ENCODE measurements around the gene TEAD2. TPM values are rescaled to one million over a fixed set of nuclear protein-coding genes. Genes with fewer than 3 reads are reported as not detected.

Gene TEAD2
- total and polyA plus RNA-seq, 2 of the 13 experiments (the other 11 are each of a cell fraction or from before 2014, with no cell fraction given): 10.8 to 12.5 TPM

- peaks cover 1 to 4% of the 10 kb centered on the region in 2 experiments; a peak in 1 of 5 replicates for H3K36me3 ChIP-seq (replicated peaks in 1 of 2; ENCODE audit: control insufficient read depth in 1 of 2, insufficient read depth in 2 of 2, low read length in 2 of 2)
- H3K27ac ChIP-seq (ENCODE audit: extremely low read length, insufficient read depth, low read length): peak overlapping the region; percentile 57
- POLR2A ChIA-PET: interaction anchor here (0.6 to 2.0 kb wide), 5 partner anchors 13 to 1007 kb away, joined by 3 to 6 read pairs (median 3); partner anchors contain the start of gene ALDH16A1
- H3K79me2 ChIP-seq (ENCODE audit: insufficient read depth, low read length): no peaks in the 10 kb centered on the region
- FAIRE-seq (peak; percentile 34), ATAC-seq (peak; percentile 19), DNase-seq (ENCODE audit: low spot score) (peak; percentile 70)
- H3K4me3 ChIP-seq (replicated peaks in 1 of 3; ENCODE audit: insufficient read depth in 1 of 3, low read depth in 2 of 3, low read length in 3 of 3): peak overlapping the region; percentile 67 to 88 (median 87)
- peaks cover 33% of the 10 kb centered on the region for H3K4me1 ChIP-seq (ENCODE audit: insufficient read depth, low read length)
- no peak overlapping the region for H2AFZ ChIP-seq (ENCODE audit: low read length)
- peak overlapping the region; percentile 98 for H3K4me2 ChIP-seq (ENCODE audit: low read depth, low read length)
- WGBS (ENCODE audit: low lambda C conversion rate): 17% methylated on average over 14 of the region's 27 CpGs
- BruUV-seq (replicated peaks): TSS peak; percentile 58
- intact Hi-C loops (cut with micrococcal nuclease; ENCODE audit: unreplicated experiment) (no loop called here), in situ Hi-C loops (cut with HindIII; ENCODE audit: extremely low pct_ligation_motif_present, low pct_unique_long_range_greater_than_20kb) (no loop called here)
- CTCF ChIA-PET (ENCODE audit: low intra/inter-chr PET ratio, low total read pairs): no interaction called here
- no peaks in the 10 kb centered on the region for H4K20me1 ChIP-seq (ENCODE audit: insufficient read depth, low read length)
- H3K9me3 ChIP-seq (ENCODE audit: low read length): no peaks in the 10 kb centered on the region
- no peaks in the 10 kb centered on the region for H3K27me3 ChIP-seq (ENCODE audit: control insufficient read depth in 1 of 2, insufficient read depth in 2 of 2, low read length in 2 of 2)
- peak overlapping the region; percentile 80 for H3K9ac ChIP-seq (ENCODE audit: insufficient read depth, low read depth, low read length)
- TF ChIP-seq, protein P1, sequence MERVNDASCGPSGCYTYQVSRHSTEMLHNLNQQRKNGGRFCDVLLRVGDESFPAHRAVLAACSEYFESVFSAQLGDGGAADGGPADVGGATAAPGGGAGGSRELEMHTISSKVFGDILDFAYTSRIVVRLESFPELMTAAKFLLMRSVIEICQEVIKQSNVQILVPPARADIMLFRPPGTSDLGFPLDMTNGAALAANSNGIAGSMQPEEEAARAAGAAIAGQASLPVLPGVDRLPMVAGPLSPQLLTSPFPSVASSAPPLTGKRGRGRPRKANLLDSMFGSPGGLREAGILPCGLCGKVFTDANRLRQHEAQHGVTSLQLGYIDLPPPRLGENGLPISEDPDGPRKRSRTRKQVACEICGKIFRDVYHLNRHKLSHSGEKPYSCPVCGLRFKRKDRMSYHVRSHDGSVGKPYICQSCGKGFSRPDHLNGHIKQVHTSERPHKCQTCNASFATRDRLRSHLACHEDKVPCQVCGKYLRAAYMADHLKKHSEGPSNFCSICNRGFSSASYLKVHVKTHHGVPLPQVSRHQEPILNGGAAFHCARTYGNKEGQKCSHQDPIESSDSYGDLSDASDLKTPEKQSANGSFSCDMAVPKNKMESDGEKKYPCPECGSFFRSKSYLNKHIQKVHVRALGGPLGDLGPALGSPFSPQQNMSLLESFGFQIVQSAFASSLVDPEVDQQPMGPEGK (CRISPR knock-in tag; IDR thresholded peaks at IDR 0.05): peak; percentile 59; the same call in 1 of the 2 replicates
- TF ChIP-seq YEATS4 (CRISPR knock-in tag; IDR thresholded peaks at IDR 0.05; ENCODE audit: borderline replicate concordance) (peak; percentile 25; the same call in 1 of the 2 replicates), SP1 (IDR thresholded peaks at IDR 0.05) (no peak), SP1 (CRISPR knock-in tag; IDR thresholded peaks at IDR 0.05) (peak; percentile 69), ZFP36 (IDR thresholded peaks at IDR 0.05; ENCODE audit: borderline replicate concordance, low read depth, low read length, partially characterized antibody) (no peak), MNT (IDR thresholded peaks at IDR 0.05) (no peak), POLR2A (IDR thresholded peaks at IDR 0.05; ENCODE audit: insufficient read depth in 1 of 2, low read depth in 2 of 2, low read length in 2 of 2) (0 out of 4 replicates have a peak, but pooled peaks have one; percentile 20 to 24), ZNF770 (CRISPR knock-in tag; IDR thresholded peaks at IDR 0.05) (peak; percentile 80), ARNT2 (CRISPR knock-in tag; IDR thresholded peaks at IDR 0.05; ENCODE audit: low read depth) (0 out of 2 replicates have a peak, but pooled peaks have one; percentile 49), ZMAT3 (CRISPR knock-in tag; conservative IDR thresholded peaks at IDR 0.05) (0 out of 2 replicates have a peak, but pooled peaks have one; percentile 11), SALL1 (CRISPR knock-in tag; IDR thresholded peaks at IDR 0.05) (peak; percentile 41; the same call in 1 of the 2 replicates)
- TF ChIP-seq, protein P2, sequence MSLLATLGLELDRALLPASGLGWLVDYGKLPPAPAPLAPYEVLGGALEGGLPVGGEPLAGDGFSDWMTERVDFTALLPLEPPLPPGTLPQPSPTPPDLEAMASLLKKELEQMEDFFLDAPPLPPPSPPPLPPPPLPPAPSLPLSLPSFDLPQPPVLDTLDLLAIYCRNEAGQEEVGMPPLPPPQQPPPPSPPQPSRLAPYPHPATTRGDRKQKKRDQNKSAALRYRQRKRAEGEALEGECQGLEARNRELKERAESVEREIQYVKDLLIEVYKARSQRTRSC (CRISPR knock-in tag; IDR thresholded peaks at IDR 0.05; ENCODE audit: low read depth): no peak
- TF ChIP-seq, protein P3, sequence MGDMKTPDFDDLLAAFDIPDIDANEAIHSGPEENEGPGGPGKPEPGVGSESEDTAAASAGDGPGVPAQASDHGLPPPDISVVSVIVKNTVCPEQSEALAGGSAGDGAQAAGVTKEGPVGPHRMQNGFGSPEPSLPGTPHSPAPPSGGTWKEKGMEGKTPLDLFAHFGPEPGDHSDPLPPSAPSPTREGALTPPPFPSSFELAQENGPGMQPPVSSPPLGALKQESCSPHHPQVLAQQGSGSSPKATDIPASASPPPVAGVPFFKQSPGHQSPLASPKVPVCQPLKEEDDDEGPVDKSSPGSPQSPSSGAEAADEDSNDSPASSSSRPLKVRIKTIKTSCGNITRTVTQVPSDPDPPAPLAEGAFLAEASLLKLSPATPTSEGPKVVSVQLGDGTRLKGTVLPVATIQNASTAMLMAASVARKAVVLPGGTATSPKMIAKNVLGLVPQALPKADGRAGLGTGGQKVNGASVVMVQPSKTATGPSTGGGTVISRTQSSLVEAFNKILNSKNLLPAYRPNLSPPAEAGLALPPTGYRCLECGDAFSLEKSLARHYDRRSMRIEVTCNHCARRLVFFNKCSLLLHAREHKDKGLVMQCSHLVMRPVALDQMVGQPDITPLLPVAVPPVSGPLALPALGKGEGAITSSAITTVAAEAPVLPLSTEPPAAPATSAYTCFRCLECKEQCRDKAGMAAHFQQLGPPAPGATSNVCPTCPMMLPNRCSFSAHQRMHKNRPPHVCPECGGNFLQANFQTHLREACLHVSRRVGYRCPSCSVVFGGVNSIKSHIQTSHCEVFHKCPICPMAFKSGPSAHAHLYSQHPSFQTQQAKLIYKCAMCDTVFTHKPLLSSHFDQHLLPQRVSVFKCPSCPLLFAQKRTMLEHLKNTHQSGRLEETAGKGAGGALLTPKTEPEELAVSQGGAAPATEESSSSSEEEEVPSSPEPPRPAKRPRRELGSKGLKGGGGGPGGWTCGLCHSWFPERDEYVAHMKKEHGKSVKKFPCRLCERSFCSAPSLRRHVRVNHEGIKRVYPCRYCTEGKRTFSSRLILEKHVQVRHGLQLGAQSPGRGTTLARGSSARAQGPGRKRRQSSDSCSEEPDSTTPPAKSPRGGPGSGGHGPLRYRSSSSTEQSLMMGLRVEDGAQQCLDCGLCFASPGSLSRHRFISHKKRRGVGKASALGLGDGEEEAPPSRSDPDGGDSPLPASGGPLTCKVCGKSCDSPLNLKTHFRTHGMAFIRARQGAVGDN (CRISPR knock-in tag; IDR thresholded peaks at IDR 0.05): peak; percentile 43; the same call in 1 of the 2 replicates
Measured at GRCh38 chr19:49361438-49362047, 673 bp downstream of the TEAD2 start.

All from HepG2 (cell line).